T-cell (primary cell): Measurements from ENCODE around the gene TNPO3. TPM values are rescaled to one million over a fixed set of nuclear protein-coding genes. Genes with fewer than 3 reads are reported as not detected.
A peak's percentile ranks its signal among the peaks of the same experiment; 100 is the strongest.

ENCODE experiments used
- ATAC-seq, 4 experiments: fragments of 200-7000 bp in 3 of 4; fragments of 150-1000 bp in 1 of 4; cut with Tn5 transposase; replicated peaks in 1 of 4; 1 replicate in 3 of 4; 2 replicates in 1 of 4; pipeline ENCODE4 v1.10.0; 2021; ENCODE audit warnings: moderate library complexity in 3 of 4, mild to moderate bottlenecking in 2 of 4, moderate number of reproducible peaks in 1 of 4
- CTCF ChIA-PET, 2 donors: fragments of 300-600 bp; sonication (Branson Sonifier 250); formaldehyde crosslinking; loops; one replicate each; lab custom pipeline; 2022; ENCODE audit warnings: antibody characterized with exemption in 2 of 2; lab: Charles Lee
- POLR2A ChIA-PET, 2 donors: fragments of 300-600 bp; sonication (Branson Sonifier 250); formaldehyde crosslinking; loops; one replicate each; lab custom pipeline; 2022; ENCODE audit warnings: antibody characterized with exemption in 2 of 2; lab: Charles Lee
- DNase-seq, 35 experiments: peaks; one replicate each; pipeline versions ENCODE4 v3.0.0 to v3.0.0-alpha.2; 2013 to 2023
- H3K27ac ChIP-seq: one replicate; pipeline ENCODE4 v1.5.1; 2013; ENCODE audit warnings: low read length
- H3K27me3 ChIP-seq, 2 experiments: replicated peaks in 1 of 2; 1 replicate in 1 of 2; 2 replicates in 1 of 2; pipeline versions ENCODE4 v1.6.1 to v1.7.0; 2013; ENCODE audit warnings: low read length in 1 of 2, mixed read lengths in 1 of 2; ENCODE audit not compliant: control insufficient read depth in 2 of 2, insufficient read depth in 2 of 2; ENCODE audit errors: extremely low read depth in 1 of 2
- H3K36me3 ChIP-seq, 2 donors: 1 replicate in 1 of 2; 2 replicates in 1 of 2; pipeline versions ENCODE4 v1.6.1 to v1.7.0; 2013; ENCODE audit warnings: low read length in 1 of 2; ENCODE audit not compliant: control insufficient read depth in 2 of 2, insufficient read depth in 1 of 2; ENCODE audit errors: extremely low read depth in 1 of 2
- H3K4me1 ChIP-seq, 2 experiments: 1 replicate in 1 of 2; 2 replicates in 1 of 2; pipeline versions ENCODE4 v1.6.1 to v1.7.0; 2013; ENCODE audit warnings: low read length in 2 of 2, mixed read lengths in 1 of 2; ENCODE audit not compliant: insufficient read depth in 2 of 2, control insufficient read depth in 1 of 2; ENCODE audit errors: extremely low read depth in 1 of 2
- H3K4me3 ChIP-seq, 2 donors: 1 replicate in 1 of 2; 2 replicates in 1 of 2; pipeline versions ENCODE4 v1.5.1 to v1.7.0; 2013; ENCODE audit warnings: mild to moderate bottlenecking in 2 of 2, low read length in 1 of 2, moderate library complexity in 1 of 2; ENCODE audit not compliant: control insufficient read depth in 1 of 2; ENCODE audit errors: extremely low read depth in 1 of 2
- H3K9me3 ChIP-seq: 2 replicates; pipeline ENCODE4 v1.7.0; 2013
- H3K27ac Mint-ChIP-seq, 2 donors: one replicate each; pipeline ENCODE4 v1.8.0; 2020 to 2021; ENCODE audit warnings: mild to moderate bottlenecking in 2 of 2, mixed read lengths in 2 of 2
- H3K27me3 Mint-ChIP-seq, 2 donors: one replicate each; pipeline ENCODE4 v1.8.0; 2021 to 2022; ENCODE audit warnings: mixed read lengths in 2 of 2
- H3K36me3 Mint-ChIP-seq: one replicate; pipeline ENCODE4 v1.8.0; 2021; ENCODE audit warnings: mixed read lengths
- H3K4me1 Mint-ChIP-seq, 3 donors: one replicate each; pipeline ENCODE4 v1.8.0; 2020 to 2022; ENCODE audit warnings: mixed read lengths in 3 of 3, mild to moderate bottlenecking in 1 of 3
- H3K4me3 Mint-ChIP-seq, 3 donors: one replicate each; pipeline ENCODE4 v1.8.0; 2020 to 2022; ENCODE audit warnings: mild to moderate bottlenecking in 3 of 3, mixed read lengths in 3 of 3, moderate library complexity in 3 of 3
- H3K9me3 Mint-ChIP-seq, 3 donors: one replicate each; pipeline ENCODE4 v1.8.0; 2020 to 2022; ENCODE audit warnings: mixed read lengths in 3 of 3
- WGBS: methylation state at CpG from one replicate; pipeline ENCODE4 v1.1.5; 2013; ENCODE audit warnings: missing lambda C conversion rate; ENCODE audit not compliant: insufficient coverage; 5-methylcytosine and 5-hydroxymethylcytosine counted together
- total RNA-seq, 35 experiments: library from RNA in 6 of 35; stranded (reverse) in 6 of 35; fragments of 120-200 nt in 1 of 35; gene quantifications; one replicate each; pipeline versions ENCODE4 v1.2.1 to v1.2.4 and lab custom pipeline; 2013 to 2026

TNPO3 gene
- total RNA-seq, 5 donors from 2014 or later (not counting 1 experiment from before 2014, with no cell fraction given) = 26.5 to 39.9 (median 35.9) TPM

DNA sequence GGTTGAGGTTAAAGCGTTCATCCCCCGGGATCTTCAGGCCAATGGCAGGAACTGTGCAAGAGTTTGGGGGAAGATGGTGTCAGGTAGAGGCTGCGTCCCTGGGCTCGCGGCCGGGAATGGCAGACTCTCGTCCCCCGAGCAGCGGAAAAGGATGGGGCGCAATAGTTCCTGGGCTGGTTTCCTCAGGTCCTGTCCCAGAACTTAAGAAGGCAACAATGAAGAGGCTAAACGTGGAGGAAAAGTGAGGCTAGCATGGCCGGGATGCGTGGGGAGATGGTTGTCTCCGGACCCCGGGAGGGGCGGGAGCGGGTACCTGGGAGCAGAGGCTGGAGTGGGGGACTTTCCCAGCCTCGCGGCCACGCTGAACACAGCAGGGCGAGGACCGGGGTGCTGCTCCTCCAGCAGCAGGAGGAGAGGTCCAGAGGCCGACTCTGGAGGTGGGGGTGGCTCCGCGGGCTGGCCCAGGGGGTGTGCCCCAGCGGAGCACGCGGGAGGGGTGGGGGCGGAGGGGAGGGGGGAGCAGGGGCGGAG is 116.3 kb downstream of the TNPO3 start:
- Histone ChIP-seq H3K4me1 (peaks cover 0 to 43% of the 10 kb centered on the region in 2 experiments), H3K36me3 (no peaks in the 10 kb centered on the region), H3K27me3 (peaks cover 0 to 47% of the 10 kb centered on the region in 2 experiments), H3K27ac (peak overlapping the region; percentile 52), H3K4me3 (peak overlapping the region; percentile 68 to 70), H3K9me3 (no peaks in the 10 kb centered on the region)
- peak in 3 of 4 experiments; percentile 3 to 39 (median 10) for ATAC-seq
- H3K4me1 Mint-ChIP-seq = peaks cover 32 to 44% (median 35%) of the 10 kb centered on the region in 3 donors
- peak in 2 of 35 experiments; percentile 14 to 32 for DNase-seq
- peak overlapping the region; percentile 49 to 89 for H3K27ac Mint-ChIP-seq
- ChIA-PET CTCF (no interaction called here), POLR2A (interaction anchor here in 1 of 2 donors (0.6 kb wide), 1 partner anchor 74 kb away, joined by 6 read pairs; no protein-coding TSS in a partner anchor)
- peaks cover 12% of the 10 kb centered on the region in 2 donors for H3K27me3 Mint-ChIP-seq
- peak overlapping the region; percentile 79 to 94 (median 87) for H3K4me3 Mint-ChIP-seq
- no peaks in the 10 kb centered on the region for H3K36me3 Mint-ChIP-seq
- 2% methylated on average over 22 of the region's 30 CpGs for WGBS
- no peaks in the 10 kb centered on the region for H3K9me3 Mint-ChIP-seq

DNA sequence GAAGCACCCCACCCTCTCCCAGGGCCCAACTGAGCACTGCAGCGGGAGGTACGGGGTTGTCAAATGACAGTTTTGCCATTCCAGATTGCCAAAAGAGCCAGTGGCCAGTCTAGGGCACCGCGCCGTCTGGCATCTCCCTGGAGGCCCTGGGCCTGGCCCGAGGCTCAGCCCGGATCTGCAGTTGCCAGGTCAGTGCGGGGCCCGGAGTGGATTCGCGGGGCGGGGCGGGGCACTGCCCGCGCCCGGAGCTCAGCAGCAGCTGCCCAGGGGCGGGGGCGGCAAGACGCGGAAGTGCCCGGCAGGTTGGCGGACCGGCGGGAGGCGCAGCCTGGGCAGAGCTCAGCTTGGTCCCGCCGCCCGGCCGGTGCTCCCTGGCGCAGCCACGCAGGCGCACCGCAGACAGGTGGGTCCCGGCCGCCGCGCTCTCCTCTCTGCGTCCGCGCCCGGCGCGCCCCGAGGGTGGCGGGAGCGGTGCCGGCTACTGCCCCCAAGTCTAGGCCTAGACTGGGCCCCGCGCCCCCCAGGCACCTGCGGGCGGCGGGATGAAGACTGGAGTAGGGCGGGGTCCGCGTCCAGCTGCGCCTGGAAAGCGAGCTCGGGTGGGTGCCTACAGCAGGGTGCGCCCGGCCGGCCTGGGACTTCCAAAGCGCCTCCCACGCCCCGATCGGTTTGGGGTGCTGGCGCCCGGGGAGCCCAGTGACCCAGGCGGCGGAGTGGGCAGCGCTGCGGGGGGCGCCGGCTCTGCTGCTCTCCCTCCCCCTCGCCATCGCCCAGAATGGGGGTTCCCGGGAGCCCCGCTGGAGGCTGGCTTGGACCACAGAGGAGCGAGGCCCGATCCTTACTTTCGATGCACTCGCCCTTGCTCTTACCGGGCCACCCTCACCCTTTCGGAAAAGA is 117.0 kb downstream of the TNPO3 start, which contains the start of gene IRF5:
Gene IRF5 (plus strand): TSS at position 281 of the 897 bp plus-strand sequence. CDS start 4,155 bp downstream, outside the sequence.
- H3K4me3 ChIP-seq = peak within 1 kb of the TSS; percentile 68 to 70
- no peaks in the 10 kb centered on the region for H3K36me3 Mint-ChIP-seq

DNA sequence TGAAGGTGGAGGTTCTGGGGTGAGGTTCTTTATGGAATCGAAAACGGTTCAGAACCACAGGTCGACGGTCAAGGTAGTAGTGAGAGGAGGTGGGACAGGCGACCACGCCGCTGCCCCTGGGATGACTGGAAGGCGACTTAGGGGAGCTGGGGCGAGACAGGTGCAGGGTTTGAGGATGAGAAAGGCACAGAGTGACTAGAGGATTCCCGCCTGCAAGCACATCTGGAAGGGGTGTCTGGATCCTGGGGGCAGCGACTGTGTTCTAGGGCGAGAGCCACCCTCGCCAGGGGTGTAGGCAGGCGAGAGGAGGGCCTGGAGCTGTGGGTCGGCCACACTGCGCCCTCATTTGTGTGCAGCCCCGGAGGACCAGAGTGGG is 117.7 kb downstream of the TNPO3 start:
- peaks cover 44 to 58% (median 45%) of the 10 kb centered on the region in 3 donors for H3K4me1 Mint-ChIP-seq
- peaks cover 12% of the 10 kb centered on the region in 2 donors for H3K27me3 Mint-ChIP-seq
- peak overlapping the region; percentile 68 to 94 (median 76) for H3K4me3 Mint-ChIP-seq
- DNase-seq (no peak), ATAC-seq (no peak)
- no peaks in the 10 kb centered on the region for H3K36me3 ChIP-seq
- WGBS = 76% methylated on average over 17 of the region's 17 CpGs
- H3K4me1 ChIP-seq = peaks cover 7 to 56% of the 10 kb centered on the region in 2 experiments
- CTCF ChIA-PET = no interaction called here
- peak overlapping the region in 1 of 2 donors; percentile 82 for H3K27ac Mint-ChIP-seq
- no peaks in the 10 kb centered on the region for H3K9me3 ChIP-seq
- POLR2A ChIA-PET = no interaction called here
- H3K36me3 Mint-ChIP-seq = no peaks in the 10 kb centered on the region
- H3K27ac ChIP-seq = no peak overlapping the region
- H3K4me3 ChIP-seq = peak overlapping the region; percentile 39 to 68
- peaks cover 0 to 47% of the 10 kb centered on the region in 2 experiments for H3K27me3 ChIP-seq
- no peaks in the 10 kb centered on the region for H3K9me3 Mint-ChIP-seq

More for the DNA sequence above, 117.0 kb downstream of the TNPO3 start, which contains the start of gene IRF5:
- peak in 2 of 35 experiments; percentile 20 to 35 for DNase-seq
- Mint-ChIP-seq H3K4me1 (peaks cover 39 to 51% (median 43%) of the 10 kb centered on the region in 3 donors), H3K27ac (peak within 1 kb of the TSS; percentile 49 to 89), H3K9me3 (no peaks in the 10 kb centered on the region), H3K27me3 (peaks cover 12% of the 10 kb centered on the region in 2 donors), H3K4me3 (peak within 1 kb of the TSS; percentile 79 to 94 (median 87))
- WGBS = 2% methylated on average over 83 of the region's 83 CpGs
- Histone ChIP-seq H3K36me3 (no peaks in the 10 kb centered on the region), H3K4me1 (peaks cover 4 to 50% of the 10 kb centered on the region in 2 experiments), H3K27ac (peak within 1 kb of the TSS; percentile 52), H3K27me3 (peaks cover 0 to 47% of the 10 kb centered on the region in 2 experiments), H3K9me3 (no peaks in the 10 kb centered on the region)
- ATAC-seq = peak in 3 of 4 experiments; percentile 22 to 36 (median 33)
- ChIA-PET CTCF (no interaction called here), POLR2A (no interaction called here)

DNA sequence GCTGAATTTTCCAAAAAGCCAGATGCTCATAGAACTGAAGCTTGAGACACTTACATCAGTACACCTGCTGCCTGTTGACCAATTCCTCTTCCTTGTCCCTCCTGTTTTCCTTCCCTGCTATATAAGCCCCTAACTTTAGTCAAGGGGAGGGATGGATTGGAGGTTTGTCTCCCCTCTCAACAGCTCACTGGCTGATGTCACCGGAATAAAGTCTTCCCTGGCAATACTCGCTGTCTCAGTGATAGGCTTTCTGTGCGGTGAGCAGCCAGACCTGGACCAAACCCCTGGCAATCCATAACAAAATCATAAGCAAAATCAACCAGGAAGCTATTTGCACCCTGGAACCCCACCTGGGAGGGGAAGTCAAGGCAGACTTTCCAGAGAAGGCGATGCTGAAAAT is 118.1 kb downstream of the TNPO3 start:
- CTCF ChIA-PET = no interaction called here

DNA sequence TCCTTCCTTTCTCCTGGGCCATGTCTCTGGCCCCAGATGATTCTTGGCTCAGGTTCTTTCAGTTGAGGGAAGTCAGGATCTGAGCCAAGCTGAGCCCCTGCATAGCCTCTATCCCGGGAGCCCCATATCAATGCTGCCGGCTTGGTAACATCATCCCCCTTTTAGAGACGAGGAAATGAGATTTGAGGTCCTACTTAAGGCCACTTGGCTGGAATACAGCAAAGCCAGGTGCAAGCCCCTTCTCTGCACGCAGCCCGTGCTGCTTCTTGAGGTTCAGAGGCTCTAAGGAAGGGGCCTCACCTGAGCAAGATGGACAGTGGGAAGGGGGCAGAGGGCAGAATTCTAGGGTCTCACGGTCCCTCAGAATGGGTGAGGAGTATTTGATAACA is 119.6 kb downstream of the TNPO3 start:
- POLR2A ChIA-PET = no interaction called here

More for the DNA sequence above, 118.1 kb downstream of the TNPO3 start:
- H3K36me3 ChIP-seq = no peaks in the 10 kb centered on the region
- peak overlapping the region; percentile 68 to 94 (median 76) for H3K4me3 Mint-ChIP-seq
- POLR2A ChIA-PET = no interaction called here
- peak overlapping the region in 1 of 2 donors; percentile 82 for H3K27ac Mint-ChIP-seq
- ATAC-seq (no peak), DNase-seq (no peak)
- peaks cover 7 to 57% of the 10 kb centered on the region in 2 experiments for H3K4me1 ChIP-seq
- no peaks in the 10 kb centered on the region for H3K36me3 Mint-ChIP-seq
- H3K9me3 Mint-ChIP-seq = no peaks in the 10 kb centered on the region
- 100% methylated on average over 1 of the region's 4 CpGs for WGBS
- peaks cover 44 to 59% (median 45%) of the 10 kb centered on the region in 3 donors for H3K4me1 Mint-ChIP-seq
- no peak overlapping the region for H3K27ac ChIP-seq
- H3K27me3 ChIP-seq = peaks cover 0 to 47% of the 10 kb centered on the region in 2 experiments
- peaks cover 12% of the 10 kb centered on the region in 2 donors for H3K27me3 Mint-ChIP-seq
- no peak overlapping the region for H3K4me3 ChIP-seq
- no peaks in the 10 kb centered on the region for H3K9me3 ChIP-seq

More for the DNA sequence above, 119.6 kb downstream of the TNPO3 start:
- WGBS = 91% methylated on average over 5 of the region's 6 CpGs
- Mint-ChIP-seq H3K27me3 (peaks cover 12% of the 10 kb centered on the region in 2 donors), H3K4me3 (no peak overlapping the region), H3K36me3 (no peaks in the 10 kb centered on the region), H3K4me1 (peaks cover 31 to 48% (median 34%) of the 10 kb centered on the region in 3 donors), H3K9me3 (no peaks in the 10 kb centered on the region), H3K27ac (no peak overlapping the region)
- H3K27me3 ChIP-seq = peaks cover 0 to 43% of the 10 kb centered on the region in 2 experiments
- no peaks in the 10 kb centered on the region for H3K9me3 ChIP-seq
- peaks cover 7 to 43% of the 10 kb centered on the region in 2 experiments for H3K4me1 ChIP-seq
- ATAC-seq = no peak
- DNase-seq = no peak
- H3K36me3 ChIP-seq = no peaks in the 10 kb centered on the region
- no peak overlapping the region for H3K4me3 ChIP-seq
- CTCF ChIA-PET = no interaction called here
- H3K27ac ChIP-seq = no peak overlapping the region
